ENCODE data around the gene NKAPL. TPM values are rescaled to one million over a fixed set of nuclear protein-coding genes. Genes with fewer than 3 reads are reported as not detected.

NKAPL gene
- total RNA-seq, result 0.45 TPM

DNA sequence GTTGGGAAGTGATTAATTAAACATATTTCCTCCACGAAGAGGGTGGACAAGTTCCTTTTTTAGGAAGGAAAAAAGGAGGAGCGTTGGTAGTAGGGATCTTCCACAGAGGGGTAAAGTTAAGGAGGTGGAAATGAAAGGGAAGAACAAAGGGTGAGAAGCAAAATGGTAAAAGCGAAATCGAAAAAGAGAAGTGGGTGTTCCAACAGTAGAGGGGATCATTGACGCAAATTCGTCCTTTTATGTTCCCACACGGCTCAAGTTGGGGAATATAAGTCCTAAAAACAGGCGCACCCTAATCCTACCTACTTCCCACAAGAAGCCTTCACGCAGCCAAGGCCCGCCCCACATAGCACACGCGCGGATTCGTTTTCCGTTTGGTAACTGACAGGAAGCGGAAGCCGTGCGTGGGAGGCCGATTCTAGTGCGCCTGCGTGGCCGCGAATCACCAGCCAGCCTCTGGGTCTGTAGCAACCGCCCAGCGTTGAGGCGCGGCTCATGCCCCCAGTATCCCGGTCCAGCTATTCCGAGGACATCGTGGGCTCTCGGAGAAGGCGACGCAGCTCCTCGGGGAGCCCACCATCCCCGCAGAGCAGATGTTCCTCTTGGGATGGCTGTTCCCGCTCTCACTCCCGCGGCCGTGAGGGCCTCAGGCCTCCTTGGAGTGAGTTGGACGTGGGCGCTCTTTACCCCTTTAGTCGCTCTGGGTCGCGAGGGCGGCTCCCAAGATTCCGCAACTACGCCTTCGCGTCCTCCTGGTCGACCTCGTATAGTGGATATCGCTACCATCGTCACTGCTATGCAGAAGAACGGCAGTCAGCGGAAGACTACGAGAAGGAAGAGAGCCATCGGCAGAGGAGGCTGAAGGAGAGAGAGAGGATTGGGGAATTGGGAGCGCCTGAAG is at the start of gene NKAPL:
Gene NKAPL, plus strand, starts transcription at position 421 of the 901 bp plus-strand sequence. Its CDS starts 75 bp downstream, at position 496.
- peak; percentile 63 for DNase-seq (ENCODE audit: low spot score)
- ATAC-seq, result peak; percentile 62

DNA sequence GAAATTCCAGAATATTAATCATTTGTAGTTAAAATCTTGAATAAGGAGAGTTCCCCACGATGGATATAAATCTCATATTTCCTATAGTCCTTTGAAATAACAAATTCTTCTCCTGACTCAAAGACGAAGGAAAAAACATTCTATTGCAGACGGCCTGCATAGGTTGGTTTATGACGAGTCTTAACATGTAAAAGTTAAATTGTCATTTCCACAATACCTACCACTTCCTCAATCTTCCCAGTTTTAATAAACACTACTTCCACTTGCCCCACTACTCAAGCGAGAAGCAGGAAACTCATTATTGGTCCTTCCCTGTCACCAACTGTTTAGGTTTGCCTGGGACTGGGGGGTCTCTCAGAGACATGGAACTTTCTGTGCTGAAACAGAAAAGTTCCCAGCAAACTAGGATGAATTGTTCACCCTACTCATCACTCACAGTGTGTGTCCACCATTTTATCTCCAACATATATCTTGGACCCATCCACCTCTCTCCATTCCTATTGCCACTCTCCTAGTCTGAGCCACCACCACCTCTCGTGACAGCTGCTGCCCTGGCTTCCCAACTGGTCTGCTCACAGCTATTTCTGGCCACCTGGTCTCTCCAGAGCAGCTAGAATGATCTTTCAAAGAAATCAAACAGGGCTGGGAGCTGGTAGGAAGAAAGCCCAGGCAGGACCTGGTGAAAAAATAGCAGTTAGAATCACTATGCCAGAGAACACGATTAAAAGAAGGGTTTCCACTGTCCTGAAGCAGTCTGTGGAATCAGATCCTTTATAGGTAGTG is 49.2 kb upstream of the NKAPL start:
- ATAC-seq (no peak), DNase-seq (ENCODE audit: low spot score) (no peak)

DNA sequence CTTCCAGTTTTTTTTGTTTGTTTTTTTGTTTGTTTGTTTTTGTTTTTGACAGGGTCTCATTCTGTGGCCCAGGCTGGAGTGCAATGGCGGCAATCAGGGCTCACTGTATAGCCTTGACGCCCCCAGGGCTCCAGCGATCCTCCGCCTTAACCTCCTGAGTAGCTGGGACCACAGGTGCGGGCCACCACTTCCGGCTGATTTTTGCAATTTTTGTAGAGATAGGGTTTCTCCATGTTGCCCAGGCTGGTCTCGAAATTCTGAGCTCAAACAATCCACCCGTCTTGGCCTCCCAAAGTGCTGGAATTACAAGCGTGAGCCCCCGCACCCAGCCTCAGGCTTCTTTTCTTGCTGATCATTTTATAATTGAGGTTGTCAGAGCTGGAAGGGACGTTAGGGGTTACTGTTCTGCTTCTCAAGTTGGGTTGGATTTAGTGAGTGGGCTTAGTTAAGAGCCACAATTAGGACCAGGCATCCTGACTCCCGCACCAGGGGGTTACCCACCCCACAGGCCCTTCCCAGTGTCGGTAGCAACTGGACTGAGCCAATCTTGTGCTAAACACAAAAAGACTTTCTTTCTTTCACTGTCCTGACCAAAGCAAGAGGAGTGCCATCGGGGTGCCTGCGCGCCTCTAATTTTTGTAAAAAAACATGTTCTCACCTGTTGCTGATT is 47.1 kb upstream of the NKAPL start:
- DNase-seq (ENCODE audit: low spot score), result no peak
- ATAC-seq, result no peak

DNA sequence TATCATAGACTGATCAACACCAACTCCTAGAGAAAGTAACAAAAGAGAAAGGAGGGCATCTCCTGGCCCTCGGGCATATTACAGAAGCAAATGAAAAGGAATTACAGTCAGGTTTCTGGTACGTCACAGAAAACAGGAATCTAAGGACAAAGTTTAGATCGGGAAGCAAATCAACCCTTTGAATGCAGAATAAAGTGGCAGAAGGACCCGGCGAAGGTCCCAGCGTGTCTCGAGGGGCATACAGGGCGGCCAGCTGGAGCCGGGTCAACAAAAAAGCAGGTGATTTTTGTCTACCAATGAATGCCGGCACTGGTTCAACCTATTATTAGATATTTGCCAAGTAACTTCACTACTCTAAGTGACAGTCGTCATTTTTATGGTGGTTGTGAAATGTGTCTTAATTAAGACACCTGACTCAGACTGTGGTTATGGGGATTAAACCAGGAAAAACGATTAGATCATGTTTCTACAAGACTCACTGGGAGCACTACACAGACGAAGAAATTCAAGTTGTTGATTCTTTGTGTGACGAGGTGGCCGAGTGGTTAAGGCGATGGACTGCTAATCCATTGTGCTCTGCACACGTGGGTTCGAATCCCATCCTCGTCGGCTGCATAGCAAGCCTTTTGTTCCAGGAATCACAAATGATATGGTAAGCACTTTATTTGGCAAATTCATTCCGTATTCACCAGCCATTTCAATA is 46.4 kb upstream of the NKAPL start:
- DNase-seq (ENCODE audit: low spot score) (no peak), ATAC-seq (peak; percentile 39)

DNA sequence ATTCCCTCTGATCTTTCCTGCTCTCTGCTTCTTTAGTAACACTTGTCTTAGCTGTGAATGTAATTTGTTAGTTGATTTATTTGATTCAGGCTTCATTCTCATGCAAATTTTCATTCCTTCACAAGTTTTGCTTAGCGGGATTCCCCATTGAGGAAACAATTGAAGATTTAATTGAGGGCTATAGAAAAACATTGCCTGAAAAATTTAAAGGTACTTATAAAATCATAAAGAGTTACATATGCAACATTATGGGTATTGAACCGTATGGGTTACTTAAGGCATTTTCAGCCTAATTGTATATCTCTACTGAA is 45.9 kb upstream of the NKAPL start:
- DNase-seq (ENCODE audit: low spot score) (no peak), ATAC-seq (no peak)

DNA sequence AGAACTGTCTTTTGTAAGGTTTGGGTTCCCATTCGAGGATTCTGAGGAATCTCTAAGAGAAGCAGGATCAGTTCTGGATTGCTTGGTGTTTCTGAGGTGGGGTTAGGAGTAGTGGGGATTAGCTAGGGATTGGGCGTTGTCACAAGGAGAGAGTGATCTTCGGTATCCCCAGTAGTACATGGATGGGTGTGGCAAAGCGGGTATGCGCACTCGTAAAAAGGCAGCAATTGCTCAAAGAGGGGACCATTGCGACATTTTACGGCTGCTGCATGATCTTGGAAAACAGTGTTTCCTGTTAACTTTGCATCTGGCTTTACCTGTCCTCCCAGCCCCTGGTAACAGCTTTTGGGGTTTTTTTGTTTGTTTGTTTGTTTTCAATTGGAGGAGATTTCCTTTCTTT is 43.7 kb upstream of the NKAPL start:
- ATAC-seq, result no peak
- no peak for DNase-seq (ENCODE audit: low spot score)

DNA sequence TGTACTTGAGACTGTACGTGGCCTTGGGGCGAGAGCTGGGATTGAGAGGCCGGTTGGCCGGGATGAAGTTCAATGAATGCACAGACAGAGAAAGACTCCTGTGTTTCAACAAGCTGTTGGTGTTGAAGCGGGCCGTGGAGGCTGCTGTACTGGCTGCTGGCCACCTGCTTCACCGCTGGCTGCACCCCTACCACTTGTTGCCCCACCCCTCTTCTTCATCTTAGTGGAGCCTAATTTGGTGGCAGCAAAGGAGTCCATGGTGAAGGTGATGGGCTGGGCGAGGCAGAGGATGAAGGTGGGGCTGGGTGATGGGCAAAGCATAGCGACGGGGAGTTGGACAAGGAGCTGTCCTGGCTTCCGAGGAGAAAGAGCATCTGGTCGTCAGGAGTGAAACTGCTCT is 41.2 kb upstream of the NKAPL start:
- DNase-seq (ENCODE audit: low spot score), result no peak
- ATAC-seq, result no peak

DNA sequence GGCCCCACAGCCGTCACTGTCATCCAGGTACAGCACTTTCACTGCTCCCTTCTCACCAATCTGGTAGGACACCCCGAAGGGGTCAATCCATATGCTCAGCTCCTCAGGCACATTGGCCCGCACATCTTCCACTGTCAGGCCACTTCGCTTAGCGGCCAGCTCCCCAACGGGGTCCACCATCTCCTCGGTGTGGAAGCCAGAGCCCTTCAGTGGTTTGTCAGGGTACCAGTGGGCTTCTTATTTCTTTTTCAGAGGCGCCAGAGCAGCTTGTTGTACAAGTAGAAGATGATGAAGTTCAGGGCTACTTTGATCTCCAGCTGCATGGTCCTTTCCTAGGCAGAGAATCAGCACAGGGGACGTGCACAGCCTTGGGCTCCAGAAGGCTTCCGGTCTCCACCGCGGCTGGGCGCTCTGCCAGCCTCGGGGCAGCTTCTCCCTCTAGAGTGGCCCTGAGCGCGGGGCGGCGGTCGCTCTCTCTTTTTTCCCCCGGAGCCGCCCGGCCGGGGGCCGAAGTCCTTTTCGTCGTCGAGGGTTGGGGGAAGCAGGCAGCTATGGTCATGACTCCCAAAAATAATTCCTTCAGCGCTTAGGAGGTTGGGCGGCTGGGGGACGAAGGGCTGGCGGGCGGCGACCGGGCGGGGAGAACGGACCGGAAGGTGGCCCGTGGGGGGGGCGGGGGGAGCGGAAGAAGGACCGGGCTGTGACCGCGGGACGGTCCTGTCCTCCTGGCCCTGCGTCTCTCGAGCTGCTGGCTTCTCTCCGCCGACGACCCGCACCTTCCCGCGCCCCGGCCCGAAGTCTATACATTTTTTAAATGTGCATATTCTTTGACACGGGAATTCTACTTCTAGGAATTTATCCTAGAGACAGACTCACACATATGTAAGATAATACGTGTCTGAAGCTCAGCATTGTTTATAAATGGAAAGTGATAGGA is 40.5 kb upstream of the NKAPL start:
- peak; percentile 98 for ATAC-seq

DNA sequence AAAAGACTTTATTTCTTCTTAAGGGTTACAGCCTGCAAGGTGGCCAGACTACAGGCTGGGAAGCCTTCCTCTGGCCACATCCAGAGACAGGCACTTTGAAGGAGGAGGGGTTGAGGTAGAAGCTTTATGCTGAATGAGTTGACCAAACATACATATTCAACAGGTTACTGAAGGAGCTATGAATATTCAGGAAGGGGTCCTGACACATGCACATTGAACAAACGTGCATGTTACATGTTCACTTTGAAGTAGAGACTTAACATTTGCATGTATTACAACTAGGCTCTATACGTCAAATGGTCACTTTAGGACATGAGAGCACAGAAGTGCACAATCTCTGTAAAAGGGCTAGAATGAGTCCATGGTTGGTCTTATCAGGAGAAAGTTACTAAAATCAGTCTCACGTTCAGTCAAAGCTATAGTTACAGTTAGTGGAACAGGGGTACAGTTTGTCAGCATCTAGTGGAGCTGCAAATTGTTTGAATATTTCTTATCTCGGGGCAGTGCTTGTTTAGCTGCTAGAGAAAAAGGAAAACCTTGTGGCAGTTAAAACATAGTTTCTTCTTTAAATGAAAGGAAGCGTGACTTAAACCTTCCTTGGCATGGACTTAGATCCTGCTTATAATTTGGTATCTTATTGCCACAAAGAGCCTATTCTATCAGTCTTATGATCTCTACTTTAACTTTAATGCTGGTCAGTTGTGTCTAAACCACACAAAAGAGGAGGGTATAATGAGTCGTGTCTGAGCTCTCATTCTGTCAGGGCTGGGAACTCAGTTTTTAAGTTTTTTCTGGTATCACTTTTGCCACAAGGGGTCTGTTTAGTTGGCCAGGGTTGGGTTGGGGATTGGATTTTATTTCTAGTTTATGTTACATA is 38.6 kb upstream of the NKAPL start:
- ATAC-seq (no peak), DNase-seq (ENCODE audit: low spot score) (no peak)

More for the DNA sequence above, 40.5 kb upstream of the NKAPL start:
- DNase-seq (ENCODE audit: low spot score), result peak; percentile 78

DNA sequence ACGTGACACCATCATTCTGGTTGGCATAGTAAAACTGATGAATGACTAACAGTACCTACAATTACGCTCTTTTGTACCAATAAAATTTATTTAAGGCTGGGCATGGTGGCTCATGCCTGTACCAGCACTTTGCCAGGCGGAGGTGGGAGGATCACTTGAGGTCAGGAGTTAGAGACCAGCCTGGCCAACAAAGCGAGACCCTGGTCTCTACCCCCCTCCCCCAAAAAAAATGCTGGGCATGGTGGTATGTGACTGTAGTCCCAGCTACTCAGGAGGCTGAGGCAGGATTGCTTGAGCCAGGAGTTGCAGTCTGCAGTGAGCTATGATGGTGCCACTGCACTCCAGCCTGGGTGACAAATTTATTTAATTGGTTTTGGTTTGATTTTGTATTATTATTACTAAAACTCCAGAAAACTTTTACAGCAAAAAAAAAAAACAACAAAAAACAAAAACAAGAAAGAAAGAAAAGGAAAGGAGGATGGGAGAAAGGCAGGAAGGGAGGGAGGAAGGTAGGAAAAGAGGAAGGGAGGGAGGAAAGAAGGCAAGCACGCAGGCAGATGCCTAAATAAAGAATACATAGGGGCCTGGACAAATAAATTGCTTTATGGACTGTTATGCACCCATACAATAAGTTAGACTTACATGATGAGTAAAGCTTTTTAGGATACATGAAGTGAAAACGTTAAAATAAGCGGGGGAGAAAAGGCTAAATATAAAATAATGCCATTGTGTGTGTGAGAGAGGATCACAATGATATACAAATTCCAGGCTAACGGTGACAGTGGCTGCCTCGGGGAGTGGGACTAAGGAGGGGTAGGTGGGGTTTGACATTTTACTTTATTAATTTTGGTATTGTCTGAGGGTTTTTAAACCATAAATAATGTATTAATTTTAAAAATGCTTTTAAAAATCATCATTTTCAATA is 34.7 kb upstream of the NKAPL start:
- ATAC-seq, result no peak
- no peak for DNase-seq (ENCODE audit: low spot score)

DNA sequence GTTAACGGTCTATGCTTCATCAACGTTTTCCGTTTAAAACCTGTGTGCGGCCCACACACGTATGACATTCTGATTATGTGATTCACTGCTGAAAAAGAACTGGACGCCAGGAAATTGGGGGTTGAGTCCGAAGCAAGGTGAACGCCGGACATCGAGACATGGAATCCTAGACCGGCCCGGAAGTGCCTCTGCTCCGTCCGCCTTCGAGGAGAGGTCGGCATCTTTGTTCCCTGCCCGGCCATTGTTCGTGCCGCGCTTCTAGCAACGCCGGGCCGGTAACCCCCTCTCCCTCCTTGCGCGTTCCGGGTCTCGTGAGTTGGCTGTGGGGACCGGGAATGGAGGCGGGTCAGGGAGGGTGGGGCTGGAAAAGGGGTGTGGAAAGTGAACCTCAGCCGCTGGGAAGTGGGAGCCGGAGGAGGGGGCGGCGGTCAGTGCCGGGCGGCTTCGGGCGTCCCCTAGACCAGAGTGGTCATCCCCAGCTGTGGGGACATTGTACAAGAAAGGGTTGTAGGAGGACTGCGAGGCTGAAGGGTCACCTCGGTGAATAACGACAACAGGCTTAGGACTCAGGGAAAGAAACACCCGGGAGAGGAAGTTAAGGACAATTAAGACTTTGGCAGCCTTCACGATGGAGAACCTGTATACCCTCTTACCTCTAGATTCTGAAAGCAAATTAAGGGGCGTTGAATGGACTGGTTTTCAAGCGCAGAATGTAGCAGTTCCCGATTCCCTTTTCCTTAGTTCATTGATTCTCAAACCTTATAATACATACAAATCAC is 33.9 kb upstream of the NKAPL start, which contains the start of gene ZSCAN9:
Gene ZSCAN9, plus strand, starts transcription at position 220 of the 779 bp plus-strand sequence. CDS start 1,810 bp downstream, outside the sequence.
- peak; percentile 98 for ATAC-seq

DNA sequence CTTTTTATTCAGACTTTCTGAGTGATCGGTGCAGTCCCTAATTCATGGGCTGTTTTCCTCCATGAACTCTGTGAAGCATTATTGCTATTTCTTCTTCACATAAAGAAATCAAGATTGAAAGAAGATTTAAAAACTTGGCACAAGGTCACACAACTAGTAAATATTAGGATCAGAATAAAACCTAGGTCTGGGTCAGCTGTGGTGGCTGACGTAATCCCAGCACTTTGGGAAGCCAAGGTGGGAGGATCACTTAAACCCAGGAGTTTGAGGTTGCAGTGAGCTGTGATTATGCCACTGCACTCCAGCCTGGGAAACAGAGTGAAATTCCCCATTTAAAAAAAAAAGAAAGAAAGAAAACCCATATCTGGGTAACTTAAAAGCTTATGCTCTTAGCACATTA is 32.6 kb upstream of the NKAPL start:
- ATAC-seq (no peak), DNase-seq (ENCODE audit: low spot score) (no peak)

More for the DNA sequence above, 33.9 kb upstream of the NKAPL start, which contains the start of gene ZSCAN9:
- peak; percentile 80 for DNase-seq (ENCODE audit: low spot score)

DNA sequence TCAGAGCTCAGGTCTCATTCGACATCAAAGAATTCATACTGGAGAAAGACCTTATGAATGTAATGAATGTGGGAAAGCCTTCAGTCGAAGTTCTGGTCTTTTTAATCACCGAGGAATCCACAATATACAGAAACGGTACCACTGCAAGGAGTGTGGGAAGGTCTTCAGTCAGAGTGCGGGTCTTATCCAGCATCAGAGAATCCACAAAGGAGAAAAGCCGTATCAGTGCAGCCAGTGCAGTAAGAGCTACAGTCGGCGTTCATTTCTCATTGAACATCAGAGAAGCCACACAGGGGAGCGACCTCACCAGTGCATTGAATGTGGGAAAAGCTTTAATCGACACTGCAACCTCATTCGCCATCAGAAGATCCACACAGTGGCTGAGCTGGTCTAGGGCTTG is 26.3 kb upstream of the NKAPL start:
- ATAC-seq (no peak), DNase-seq (ENCODE audit: low spot score) (no peak)

DNA sequence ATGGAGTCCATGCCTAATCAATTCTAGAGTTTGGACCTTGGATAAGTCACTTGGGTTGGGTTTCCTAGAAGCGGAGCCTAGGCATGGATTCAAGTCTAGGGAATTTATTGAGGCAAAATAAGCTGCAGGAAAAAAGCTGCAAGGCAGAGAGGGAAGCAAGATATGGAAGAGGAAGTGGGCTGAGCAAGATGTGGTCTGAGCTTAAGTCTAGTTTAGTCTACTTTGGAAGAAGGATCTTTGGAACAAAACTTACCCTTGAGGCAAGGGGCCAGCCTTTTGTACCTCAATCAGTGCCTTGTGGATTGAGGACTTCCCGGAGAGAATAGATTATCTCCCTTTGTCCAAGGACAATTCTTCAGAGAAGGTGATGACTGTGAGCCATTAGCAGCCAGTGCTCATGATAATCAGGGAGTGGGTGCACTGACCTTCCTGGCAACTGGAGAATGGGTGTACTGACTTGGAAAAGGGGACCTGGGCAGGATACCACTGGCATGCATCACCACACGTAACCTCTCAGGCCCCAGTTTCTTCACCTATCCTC is 23.1 kb upstream of the NKAPL start:
- ATAC-seq (no peak), DNase-seq (ENCODE audit: low spot score) (no peak)

DNA sequence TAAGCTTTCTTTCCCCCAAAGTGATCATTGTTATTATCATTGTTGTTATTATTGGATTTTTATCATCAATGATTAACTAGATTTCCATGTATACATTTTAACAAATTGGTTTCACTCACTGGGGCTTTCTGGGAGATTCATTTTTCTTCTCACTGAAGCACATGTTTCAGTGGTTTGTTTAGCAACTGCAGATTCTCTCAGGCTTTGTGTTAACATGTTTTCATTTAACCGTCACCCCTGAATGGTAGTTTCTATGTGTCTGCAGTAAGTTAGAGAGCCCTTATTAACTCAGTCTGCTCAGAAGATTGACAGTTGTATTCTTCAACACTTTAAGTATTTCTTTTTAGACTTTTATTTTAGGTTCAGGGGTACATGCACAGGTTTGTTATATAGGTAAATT is 19.5 kb upstream of the NKAPL start:
- ATAC-seq, result no peak
- no peak for DNase-seq (ENCODE audit: low spot score)

DNA sequence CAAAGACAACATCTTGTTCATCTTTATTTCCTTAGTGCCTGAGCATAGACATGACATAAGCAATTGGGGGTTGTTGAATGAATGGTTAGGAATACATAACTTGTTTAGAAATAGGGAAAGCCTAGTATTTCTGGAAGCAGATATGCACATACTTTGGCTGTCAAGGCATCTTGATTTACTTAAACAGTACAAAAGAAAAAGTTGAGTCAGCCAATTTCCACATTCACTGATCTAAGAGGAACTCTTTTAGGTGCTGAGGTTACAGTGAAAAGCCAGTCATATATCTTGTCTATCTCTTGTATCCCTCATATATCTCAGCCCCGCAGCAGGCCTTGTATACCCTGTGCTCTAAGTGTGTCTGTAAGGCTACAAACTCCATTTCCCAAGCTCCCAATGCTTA is 18.6 kb upstream of the NKAPL start:
- ATAC-seq (no peak), DNase-seq (ENCODE audit: low spot score) (no peak)

DNA sequence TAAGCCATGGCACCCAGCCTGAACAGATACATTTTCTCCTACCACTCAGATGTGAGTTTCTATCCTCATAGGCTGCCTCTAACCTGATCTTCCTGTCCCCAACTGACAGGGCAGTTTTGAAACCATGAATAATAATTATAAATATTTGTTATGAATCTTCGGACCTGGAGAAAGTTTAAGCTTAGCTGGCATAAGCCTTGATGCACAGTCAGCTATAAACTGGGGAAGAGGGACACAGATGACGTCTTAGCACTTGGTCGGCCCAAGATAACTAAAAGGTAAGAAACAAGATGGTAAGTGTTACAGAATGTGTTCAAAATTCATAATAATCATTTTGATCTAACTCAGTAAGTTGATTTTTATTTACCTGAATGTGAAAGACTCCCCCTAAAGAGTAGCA is 15.2 kb upstream of the NKAPL start:
- no peak for DNase-seq (ENCODE audit: low spot score)

More for the DNA sequence above, 15.2 kb upstream of the NKAPL start:
- no peak for ATAC-seq
